Measurements from ENCODE around the gene KCNN3.

Gene KCNN3

GRCh38 chr1:154824179-154825000, 45.7 kb downstream of the KCNN3 start:
- no peak for TF ChIP-seq CTCF (IDR thresholded peaks at IDR 0.05; ENCODE audit: borderline replicate concordance, insufficient read depth, low read depth, low read length)

GRCh38 chr1:154822717-154823116, 47.4 kb downstream of the KCNN3 start:
- no peak for TF ChIP-seq CTCF (IDR thresholded peaks at IDR 0.05; ENCODE audit: borderline replicate concordance, insufficient read depth, low read depth, low read length)
- H3K4me3 ChIP-seq (ENCODE audit: low read depth, low read length): no peak overlapping the region

More at GRCh38 chr1:154824179-154825000, 45.7 kb downstream of the KCNN3 start:
- H3K4me3 ChIP-seq (ENCODE audit: low read depth, low read length): no peak overlapping the region

GRCh38 chr1:154822233-154822632, 47.8 kb downstream of the KCNN3 start:
- TF ChIP-seq CTCF (IDR thresholded peaks at IDR 0.05; ENCODE audit: borderline replicate concordance, insufficient read depth, low read depth, low read length): no peak
- H3K4me3 ChIP-seq (ENCODE audit: low read depth, low read length): no peak overlapping the region

GRCh38 chr1:154821083-154821482, 49.0 kb downstream of the KCNN3 start:
- TF ChIP-seq CTCF (IDR thresholded peaks at IDR 0.05; ENCODE audit: borderline replicate concordance, insufficient read depth, low read depth, low read length): no peak
- H3K4me3 ChIP-seq (ENCODE audit: low read depth, low read length): no peak overlapping the region

- no peak overlapping the region for H3K4me3 ChIP-seq (ENCODE audit: low read depth, low read length)
- TF ChIP-seq CTCF (IDR thresholded peaks at IDR 0.05; ENCODE audit: borderline replicate concordance, insufficient read depth, low read depth, low read length): no peak
These were observed 49.4 kb downstream of the KCNN3 start for GRCh38 chr1:154820646-154821045.

- H3K4me3 ChIP-seq (ENCODE audit: low read depth, low read length): no peak overlapping the region
- TF ChIP-seq CTCF (IDR thresholded peaks at IDR 0.05; ENCODE audit: borderline replicate concordance, insufficient read depth, low read depth, low read length): peak; percentile 57
These were observed 50.2 kb downstream of the KCNN3 start for GRCh38 chr1:154819628-154820590.

Measured in GM12875 (cell line).